Loucy (cell line): ENCODE measurements around the gene HIGD1C.

Experiments
- H2AFZ ChIP-seq: fragments of 200-600 bp; sonication (generic); 2 replicates; pipeline ENCODE4 v1.6.0; 2016; ENCODE audit warnings: antibody characterized with exemption, mild to moderate bottlenecking, low read length, moderate library complexity
- H3F3A ChIP-seq: fragments of 200-600 bp; 2 replicates; pipeline ENCODE4 v1.6.0; 2016; ENCODE audit warnings: antibody characterized with exemption, low read depth, mild to moderate bottlenecking
- H3K27me3 ChIP-seq: fragments of 200-600 bp; sonication (generic); 2 replicates; pipeline ENCODE4 v1.6.1; 2014; ENCODE audit warnings: low read length, mild to moderate bottlenecking; ENCODE audit not compliant: insufficient read depth, poor library complexity, severe bottlenecking
- H3K36me3 ChIP-seq: fragments of 200-600 bp; sonication (generic); 2 replicates; pipeline ENCODE4 v1.6.1; 2016; ENCODE audit warnings: low read length; ENCODE audit not compliant: insufficient read depth
- H3K4me1 ChIP-seq: fragments of 200-600 bp; sonication (generic); 2 replicates; pipeline ENCODE4 v1.5.1; 2014; ENCODE audit warnings: low read length, mild to moderate bottlenecking; ENCODE audit not compliant: insufficient read depth, poor library complexity, severe bottlenecking
- H3K4me2 ChIP-seq: fragments of 200-600 bp; sonication (generic); 2 replicates; pipeline ENCODE4 v1.6.0; 2014; ENCODE audit warnings: antibody characterized with exemption, low read length, low read depth, mild to moderate bottlenecking; ENCODE audit not compliant: poor library complexity, severe bottlenecking
- H3K4me3 ChIP-seq: fragments of 200-600 bp; sonication (generic); 2 replicates; pipeline ENCODE4 v1.5.1; 2014; ENCODE audit warnings: low read length, mild to moderate bottlenecking, mixed read lengths; ENCODE audit not compliant: poor library complexity, severe bottlenecking
- H3K79me2 ChIP-seq: fragments of 200-600 bp; sonication (generic); 2 replicates; pipeline ENCODE4 v1.6.1; 2014; ENCODE audit warnings: low read length; ENCODE audit not compliant: insufficient read depth
- H3K9ac ChIP-seq: fragments of 200-600 bp; sonication (generic); 2 replicates; pipeline ENCODE4 v1.6.0; 2014; ENCODE audit warnings: mild to moderate bottlenecking, low read depth, low read length, moderate library complexity; ENCODE audit not compliant: poor library complexity, severe bottlenecking
- H3K9me2 ChIP-seq: fragments of 200-600 bp; sonication (generic); replicated peaks from 2 replicates; pipeline ENCODE4 v1.6.1; 2016; ENCODE audit warnings: low read depth, low read length, mixed read lengths
- H3K9me3 ChIP-seq: fragments of 200-600 bp; sonication (generic); 2 replicates; pipeline ENCODE4 v1.6.1; 2014; ENCODE audit warnings: mild to moderate bottlenecking, antibody characterized with exemption, low read length, low read depth; ENCODE audit not compliant: insufficient read depth
- H4K20me1 ChIP-seq: fragments of 200-600 bp; sonication (generic); 2 replicates; pipeline ENCODE4 v1.6.0; 2014; ENCODE audit warnings: antibody characterized with exemption, low read length, mild to moderate bottlenecking; ENCODE audit not compliant: insufficient read depth, poor library complexity, severe bottlenecking
- CTCF ChIP-seq: fragments of 200-600 bp; sonication (generic); conservative IDR thresholded peaks from 2 replicates; pipeline ENCODE4 v1.5.1; 2014; ENCODE audit warnings: mild to moderate bottlenecking, antibody characterized with exemption, low read length
- EZH2phosphoT487 ChIP-seq: fragments of 200-600 bp; IDR thresholded peaks from 2 replicates; pipeline ENCODE4 v1.6.1; 2018; ENCODE audit warnings: antibody characterized with exemption, mild to moderate bottlenecking, moderate library complexity, borderline replicate concordance

Gene HIGD1C

GRCh38 chr12:50960130-50960529 is 7.8 kb downstream of the HIGD1C start:
- no peaks in the 10 kb centered on the region for H3K9me2 ChIP-seq
- no peaks in the 10 kb centered on the region for H3K36me3 ChIP-seq
- no peaks in the 10 kb centered on the region for H3K79me2 ChIP-seq
- no peaks in the 10 kb centered on the region for H4K20me1 ChIP-seq
- no peaks in the 10 kb centered on the region for H3K9me3 ChIP-seq
- no peak overlapping the region for H3K4me2 ChIP-seq
- H3K4me3 ChIP-seq = no peak overlapping the region
- no peaks in the 10 kb centered on the region for H3K4me1 ChIP-seq
- H3F3A ChIP-seq = no peaks in the 10 kb centered on the region
- H3K27me3 ChIP-seq = no peaks in the 10 kb centered on the region
- no peak overlapping the region for H3K9ac ChIP-seq
- no peak overlapping the region for H2AFZ ChIP-seq
- TF ChIP-seq CTCF (no peak), EZH2phosphoT487 (no peak)

GRCh38 chr12:50961708-50962107 is 9.4 kb downstream of the HIGD1C start:
- Histone ChIP-seq H3K9ac (no peak overlapping the region), H3K27me3 (no peaks in the 10 kb centered on the region), H3K4me2 (no peak overlapping the region)

GRCh38 chr12:50964432-50964831 is 12.1 kb downstream of the HIGD1C start:
- Histone ChIP-seq H3K27me3 (no peaks in the 10 kb centered on the region), H3K79me2 (no peaks in the 10 kb centered on the region), H3K9ac (no peak overlapping the region), H3K9me2 (no peaks in the 10 kb centered on the region), H3K9me3 (no peaks in the 10 kb centered on the region), H2AFZ (no peak overlapping the region), H3K4me3 (no peak overlapping the region), H3K36me3 (no peaks in the 10 kb centered on the region), H3K4me2 (no peak overlapping the region), H3K4me1 (no peaks in the 10 kb centered on the region), H3F3A (no peaks in the 10 kb centered on the region), H4K20me1 (no peaks in the 10 kb centered on the region)
- TF ChIP-seq EZH2phosphoT487 (no peak), CTCF (no peak)

More at GRCh38 chr12:50961708-50962107, 9.4 kb downstream of the HIGD1C start:
- Histone ChIP-seq H3K79me2 (no peaks in the 10 kb centered on the region), H4K20me1 (no peaks in the 10 kb centered on the region), H3F3A (no peaks in the 10 kb centered on the region), H3K36me3 (no peaks in the 10 kb centered on the region), H3K4me1 (no peaks in the 10 kb centered on the region), H2AFZ (no peak overlapping the region), H3K4me3 (no peak overlapping the region), H3K9me3 (no peaks in the 10 kb centered on the region), H3K9me2 (no peaks in the 10 kb centered on the region)
- TF ChIP-seq EZH2phosphoT487 = no peak

- peaks cover 6% of the 10 kb centered on the region for H3K4me1 ChIP-seq
- TF ChIP-seq EZH2phosphoT487 (no peak), CTCF (no peak)
- H3K79me2 ChIP-seq = no peaks in the 10 kb centered on the region
- H3K27me3 ChIP-seq = no peaks in the 10 kb centered on the region
- no peak overlapping the region for H3K4me2 ChIP-seq
- H3K4me3 ChIP-seq = no peak overlapping the region
- no peak overlapping the region for H3K9ac ChIP-seq
- no peak overlapping the region for H2AFZ ChIP-seq
- no peaks in the 10 kb centered on the region for H4K20me1 ChIP-seq
- no peaks in the 10 kb centered on the region; the same call in 1 of the 2 replicates for H3F3A ChIP-seq
- H3K36me3 ChIP-seq = peaks cover 8% of the 10 kb centered on the region; the same call in 1 of the 2 replicates
- H3K9me3 ChIP-seq = no peaks in the 10 kb centered on the region; the same call in 1 of the 2 replicates
- no peaks in the 10 kb centered on the region for H3K9me2 ChIP-seq
These were observed 19.6 kb downstream of the HIGD1C start for GRCh38 chr12:50971946-50972345.
